ENCODE measurements around the gene MRPL38.

DNA sequence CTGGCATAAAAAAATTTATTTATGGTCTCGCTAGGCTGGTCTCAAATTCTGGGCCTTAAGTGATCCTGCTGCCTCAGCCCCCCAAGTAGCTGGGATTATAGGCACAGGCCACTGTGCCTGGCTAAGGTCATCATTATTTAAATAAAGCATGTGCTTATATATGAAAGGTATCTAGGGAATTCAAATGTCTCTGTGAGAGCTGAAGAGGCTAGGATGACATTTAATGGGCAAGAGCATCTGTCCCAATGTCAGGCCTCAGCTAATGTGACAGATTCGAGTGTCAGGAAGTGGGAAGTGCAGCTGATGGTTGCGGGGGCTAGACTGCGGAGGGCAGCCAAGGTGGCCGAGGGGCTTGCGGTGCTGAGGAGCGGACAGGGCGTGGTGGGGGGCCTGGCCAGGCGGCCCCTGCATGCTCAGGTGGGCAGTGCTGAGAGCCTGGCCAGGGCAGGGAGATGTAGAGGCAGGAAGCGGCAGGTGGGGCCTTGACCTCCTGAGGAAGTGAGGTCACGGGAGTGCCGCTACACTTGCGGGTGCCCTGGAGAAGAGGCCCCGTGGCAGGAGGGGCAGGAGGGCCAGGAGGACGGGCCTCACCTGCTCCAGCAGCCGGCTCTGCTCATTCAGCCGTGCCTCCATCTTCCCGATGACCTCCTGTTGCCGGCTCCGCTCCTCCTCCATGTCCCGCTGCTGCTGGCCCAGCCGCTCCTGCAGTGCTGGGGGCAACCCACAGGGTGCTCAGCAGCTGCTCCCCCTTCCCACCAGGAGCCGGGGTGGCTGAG is 12.6 kb upstream of the MRPL38 start:
- no peak for TF ChIP-seq POLR2AphosphoS5 (IDR thresholded peaks at IDR 0.05; ENCODE audit: borderline replicate concordance, low read depth, low read length)
- TF ChIP-seq EZH2 (IDR thresholded peaks at IDR 0.05), result no peak
- no peak for TF ChIP-seq FOXP2 (optimal IDR thresholded peaks at IDR 0.05; ENCODE audit: control extremely low read depth, extremely low read length, insufficient read depth)
